A549 treated with AZD2906 at 1 μM for 4 hours (cell line): Measurements from ENCODE around the gene SLC2A3. TPM values are rescaled to one million over a fixed set of nuclear protein-coding genes. Genes with fewer than 3 reads are reported as not detected.

Experiments used
- total RNA-seq: library from RNA; stranded (reverse); fragments of 200-300 nt; extraction: Qiagen RNA extraction; gene quantifications from 5 replicates; pipeline ENCODE4 v1.2.3, GENCODE V29; 2022

SLC2A3 gene
- 9.4 to 13.3 TPM (median 11.6 TPM) in 5 replicates for total RNA-seq

DNA sequence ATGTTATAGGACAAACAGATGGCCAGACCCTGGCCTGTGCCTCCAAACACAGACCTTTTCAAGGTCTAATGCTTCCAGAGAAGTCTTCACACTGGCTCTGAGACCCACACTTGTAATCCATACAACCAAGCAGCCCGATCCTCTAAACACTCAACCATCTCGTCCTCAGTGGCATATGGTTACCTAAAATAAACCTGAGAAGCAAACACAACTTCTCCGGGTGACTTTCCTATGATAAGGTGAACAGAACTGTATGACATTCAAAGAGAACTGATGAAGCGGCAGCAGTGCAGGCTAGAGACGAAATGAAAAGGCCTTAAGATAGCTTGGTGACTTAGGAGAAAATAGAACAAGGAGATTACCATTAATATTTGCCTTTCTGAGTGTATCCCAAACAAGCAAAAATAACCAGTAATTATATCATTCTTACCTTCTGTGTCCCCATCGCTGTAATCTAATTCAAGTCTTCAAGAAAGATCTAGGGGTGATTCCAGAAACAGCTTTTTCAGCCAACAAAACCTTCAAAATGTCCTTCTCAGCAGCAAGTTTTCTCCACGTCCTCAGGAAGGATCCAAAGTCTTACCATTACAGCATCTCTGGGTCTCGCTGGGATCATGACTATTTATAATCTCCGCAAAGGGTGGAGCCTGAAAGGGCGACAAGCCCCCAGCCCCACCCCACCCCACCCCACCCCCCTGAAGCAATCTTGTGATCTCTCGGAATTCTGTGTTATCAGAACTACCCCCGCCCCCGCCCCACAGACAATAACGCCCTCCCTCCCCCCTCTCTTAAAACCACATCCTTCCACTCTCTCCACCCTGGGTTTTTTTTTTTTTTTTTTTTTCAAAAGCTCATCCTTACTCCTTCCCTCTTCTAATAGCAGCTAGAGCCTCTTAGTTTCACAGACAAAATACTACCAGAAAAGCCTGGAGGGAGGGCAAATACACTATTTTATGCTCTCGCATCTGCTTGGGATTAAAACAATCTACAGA is at the start of gene SLC2A3:
Gene SLC2A3, minus strand, starts transcription at position 598 of the 992 bp plus-strand sequence. Its CDS starts 153 bp downstream, at position 445.

DNA sequence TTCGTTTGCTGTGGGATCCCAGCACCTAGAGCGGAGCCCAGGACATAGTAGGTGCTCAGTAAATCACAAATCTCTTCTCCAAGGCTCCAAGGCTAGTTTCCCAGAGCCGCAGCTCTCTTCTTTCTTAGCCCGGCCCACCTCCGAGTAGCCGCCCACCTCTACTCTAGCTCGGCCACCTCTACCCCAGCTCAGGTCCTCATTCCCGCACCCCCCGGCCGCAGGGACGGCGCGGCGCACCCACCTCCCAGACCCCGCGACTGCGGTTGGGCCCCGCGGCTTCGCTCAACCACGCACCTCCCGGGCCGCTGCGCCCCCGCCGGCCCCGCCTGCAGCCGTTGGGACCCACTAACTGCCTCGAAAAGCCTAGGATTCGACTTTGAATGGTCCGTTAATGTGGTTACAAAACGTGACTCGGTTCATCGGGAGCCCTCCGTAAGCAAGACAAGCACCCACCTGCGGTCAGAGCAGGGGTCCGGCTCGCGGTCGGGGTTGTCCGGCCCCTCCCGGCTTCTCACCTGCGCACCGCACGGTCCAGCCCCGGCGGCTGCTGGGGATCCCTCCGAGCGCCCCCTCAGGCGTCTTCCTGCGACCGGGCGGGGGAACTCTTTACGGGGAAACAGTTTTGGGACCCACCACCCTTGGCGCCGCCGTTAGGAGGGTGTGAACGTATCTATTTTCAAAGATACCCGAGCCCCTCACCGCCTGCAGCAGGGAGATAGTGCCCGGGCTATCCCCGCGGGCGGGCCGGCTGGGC is 63.2 kb downstream of the SLC2A3 start, which contains the start of gene SLC2A14:
Gene SLC2A14, minus strand, starts transcription at position 350 of the 754 bp plus-strand sequence. CDS start 3,035 bp downstream, outside the sequence.

Other genes starting within 250 kb of the SLC2A3 start
- gene GDF3, start 240.4 kb downstream of the SLC2A3 start, total RNA-seq = not detected in 5 replicates
- gene DPPA3, start 224.8 kb downstream of the SLC2A3 start, total RNA-seq = not detected in 5 replicates
- gene CLEC4C, start 188.8 kb downstream of the SLC2A3 start, total RNA-seq = not detected in 5 replicates
- not detected in 5 replicates for gene NANOGNB, start 171.0 kb downstream of the SLC2A3 start, total RNA-seq
- gene NANOG, start 146.8 kb downstream of the SLC2A3 start, total RNA-seq = 0.03 to 0.19 TPM (median 0.07 TPM) in 3 of 5 replicates, not detected in the others
- 0.78 to 1.1 TPM (median 0.93 TPM) in 5 replicates for gene SLC2A14, start 63.3 kb downstream of the SLC2A3 start, total RNA-seq
- gene FOXJ2, start 96.5 kb upstream of the SLC2A3 start, total RNA-seq = 7.4 to 10.3 TPM (median 9.3 TPM) in 5 replicates
- not detected in 5 replicates for gene C3AR1, start 130.2 kb upstream of the SLC2A3 start, total RNA-seq
- gene NECAP1, start 146.1 kb upstream of the SLC2A3 start, total RNA-seq = 12.2 to 22.5 TPM (median 13.8 TPM) in 5 replicates
- gene CLEC4A, start 187.4 kb upstream of the SLC2A3 start, total RNA-seq = 0.13 to 0.27 TPM (median 0.23 TPM) in 3 of 5 replicates, not detected in the others
- not detected in 5 replicates for gene ZNF705A, start 220.8 kb upstream of the SLC2A3 start, total RNA-seq